Endothelial cell of umbilical vein (primary cell): ENCODE data around the gene ASPHD2. TPM values are rescaled to one million over a fixed set of nuclear protein-coding genes. Genes with fewer than 3 reads are reported as not detected.

Experiments
- BruUV-seq: library from RNA; stranded (reverse); fragments of 400-500 nt; replicated peaks from 2 replicates; lab custom pipeline; 2021; lab: Mats Ljungman, UMichigan
- CTCF ChIA-PET: fragments of 300-600, 350-600 bp; sonication (Branson Sonifier 250); formaldehyde crosslinking; loops from one replicate; lab custom pipeline; 2021; ENCODE audit warnings: antibody characterized with exemption, inconsistent platforms; lab: Charles Lee
- POLR2A ChIA-PET: fragments of 300-600, 350-600 bp; sonication (Branson Sonifier 250); formaldehyde crosslinking; loops from one replicate; lab custom pipeline; 2021; ENCODE audit warnings: antibody characterized with exemption, inconsistent platforms; lab: Charles Lee
- DNase-seq: peaks from one replicate; pipeline ENCODE4 v3.0.0-alpha.2; 2011; ENCODE audit warnings: low read depth, low spot score
- FAIRE-seq: peaks from 2 replicates; lab custom pipeline; 2011; peaks lifted over from hg19 to GRCh38; lab: Jason Lieb, UNC
- H2AFZ ChIP-seq: 2 replicates; pipeline ENCODE4 v1.6.0; 2012; ENCODE audit warnings: low read depth, low read length, control low read depth, inconsistent platforms
- H3K27ac ChIP-seq: 2 replicates; pipeline ENCODE4 v1.5.1; 2011; ENCODE audit warnings: low read depth, mild to moderate bottlenecking, control low read depth, low read length, moderate library complexity; ENCODE audit not compliant: insufficient read depth
- H3K27me3 ChIP-seq, 2 experiments: 2 replicates each; pipeline versions ENCODE4 v1.6.0 to v1.6.1; 2011; ENCODE audit warnings: low read length in 2 of 2, mixed read lengths in 1 of 2; ENCODE audit not compliant: control insufficient read depth in 2 of 2, insufficient read depth in 2 of 2
- H3K36me3 ChIP-seq, 2 experiments: 2 replicates in 1 of 2; 3 replicates in 1 of 2; pipeline ENCODE4 v1.5.1; 2011; ENCODE audit warnings: low read length in 2 of 2, mild to moderate bottlenecking in 1 of 2, moderate library complexity in 1 of 2; ENCODE audit not compliant: control insufficient read depth in 2 of 2, insufficient read depth in 2 of 2; ENCODE audit errors: extremely low read depth in 1 of 2
- H3K4me1 ChIP-seq: 3 replicates; pipeline ENCODE4 v1.5.1; 2011; ENCODE audit warnings: mild to moderate bottlenecking, low read length; ENCODE audit not compliant: control insufficient read depth, insufficient read depth; ENCODE audit errors: extremely low read depth
- H3K4me2 ChIP-seq: 2 replicates; pipeline ENCODE4 v1.6.1; 2011; ENCODE audit warnings: low read length, control low read depth, mixed read lengths; ENCODE audit not compliant: insufficient read depth
- H3K4me3 ChIP-seq, 3 experiments: fragments of 200-600 bp in 1 of 3; sonication (generic), shearing (Covaris generic) in 1 of 3; replicated peaks in 1 of 3; 2 replicates each; pipeline ENCODE4 v1.5.1; 2011 to 2016; ENCODE audit warnings: control low read depth in 3 of 3, low read length in 3 of 3, mild to moderate bottlenecking in 2 of 3, inconsistent platforms in 1 of 3, low read depth in 1 of 3, moderate library complexity in 1 of 3; ENCODE audit not compliant: insufficient read depth in 1 of 3
- H3K79me2 ChIP-seq: 2 replicates; pipeline ENCODE4 v1.6.0; 2012; ENCODE audit warnings: low read length, inconsistent platforms; ENCODE audit not compliant: control insufficient read depth, insufficient read depth
- H3K9ac ChIP-seq: replicated peaks from 2 replicates; pipeline ENCODE3; 2011; ENCODE audit warnings: low read length, control low read depth; ENCODE audit not compliant: insufficient read depth; ENCODE audit errors: extremely low read depth
- H3K9me1 ChIP-seq: replicated peaks from 3 replicates; pipeline ENCODE4 v1.6.0; 2011; ENCODE audit warnings: mild to moderate bottlenecking, low read length; ENCODE audit not compliant: control insufficient read depth, insufficient read depth; ENCODE audit errors: extremely low read depth
- H3K9me3 ChIP-seq: replicated peaks from 2 replicates; pipeline ENCODE4 v1.5.1; 2012; ENCODE audit warnings: low read length, inconsistent platforms; ENCODE audit not compliant: control insufficient read depth, insufficient read depth
- H4K20me1 ChIP-seq: replicated peaks from 2 replicates; pipeline ENCODE3; 2011; ENCODE audit warnings: mild to moderate bottlenecking, low read length; ENCODE audit not compliant: control insufficient read depth, insufficient read depth; ENCODE audit errors: extremely low read depth
- EZH2 ChIP-seq: IDR thresholded peaks from 2 replicates; pipeline ENCODE4 v1.6.1; 2012; ENCODE audit warnings: borderline replicate concordance, low read depth, mild to moderate bottlenecking, moderate library complexity, low read length, inconsistent platforms; ENCODE audit not compliant: severe bottlenecking
- FOS ChIP-seq: IDR thresholded peaks from 2 replicates; pipeline ENCODE4 v1.6.1; 2011; ENCODE audit warnings: mild to moderate bottlenecking, low read length, moderate library complexity, borderline replicate concordance; ENCODE audit not compliant: insufficient read depth
- GATA2 ChIP-seq: IDR thresholded peaks from 2 replicates; pipeline ENCODE4 v1.7.0; 2011; ENCODE audit warnings: low read depth, mild to moderate bottlenecking, moderate library complexity, mixed read lengths, low read length; ENCODE audit not compliant: insufficient read length, insufficient read depth
- JUN ChIP-seq: IDR thresholded peaks from 2 replicates; pipeline ENCODE4 v1.6.1; 2011; ENCODE audit warnings: borderline replicate concordance, low read depth; ENCODE audit not compliant: insufficient read length, insufficient read depth
- MYC ChIP-seq: IDR thresholded peaks from one replicate; pipeline ENCODE4 v1.6.1; 2011; ENCODE audit warnings: mild to moderate bottlenecking, low read depth, low read length
- POLR2A ChIP-seq: IDR thresholded peaks from 2 replicates; pipeline ENCODE4 v1.6.1; 2012; ENCODE audit warnings: low read depth, mild to moderate bottlenecking, control low read depth, low read length
- POLR2AphosphoS5 ChIP-seq: IDR thresholded peaks from 2 replicates; pipeline ENCODE4 v1.6.1; 2012; ENCODE audit warnings: low read depth, mild to moderate bottlenecking, control low read depth, low read length, moderate library complexity; ENCODE audit not compliant: insufficient read depth
- dilution Hi-C: fragments of 300-500 bp; cut with MboI; formaldehyde crosslinking; loops from one replicate; pipeline ENCODE4 v1.15.0; 2019; ENCODE audit warnings: low sequenced_read_pairs; ENCODE audit not compliant: extremely low pct_ligation_motif_present
- intact Hi-C: fragments of 100-400 bp; cut with micrococcal nuclease; formaldehyde crosslinking; loops from one replicate; pipeline ENCODE4 v1.10.0; 2022
- polyA plus RNA-seq, 4 experiments: library from polyadenylated mRNA; depleted of rRNA in 3 of 4; stranded (reverse) in 3 of 4; unstranded in 1 of 4; fragments of >200 nt; gene quantifications; 2 replicates each; pipeline versions ENCODE4 v1.2.1 to v1.2.3, GENCODE V29; 2011 to 2012; ENCODE audit warnings: missing spikeins in 1 of 4
- total RNA-seq: library from RNA; stranded (reverse); gene quantifications from 2 replicates; pipeline ENCODE4 v1.2.3, GENCODE V29; 2021
- TF ChIP-seq, protein P1 (sequence below), 2 donors: IDR thresholded peaks; 1 replicate in 1 of 2; 2 replicates in 1 of 2; pipeline ENCODE4 v1.5.1; 2011; ENCODE audit warnings: low read length in 2 of 2, mild to moderate bottlenecking in 2 of 2, moderate library complexity in 2 of 2, control low read depth in 1 of 2, inconsistent platforms in 1 of 2, low read depth in 1 of 2; ENCODE audit not compliant: insufficient read depth in 1 of 2; ENCODE audit errors: extremely low read depth in 1 of 2
- TF ChIP-seq, protein P2 (sequence below): IDR thresholded peaks from 2 replicates; pipeline ENCODE4 v1.6.1; 2011; ENCODE audit not compliant: insufficient read depth, insufficient read length

ASPHD2 gene
- total and polyA plus RNA-seq, 2 donors (not counting 3 experiments of a cell fraction or from before 2014, with no cell fraction given), result 4.8 to 5.5 TPM

DNA sequence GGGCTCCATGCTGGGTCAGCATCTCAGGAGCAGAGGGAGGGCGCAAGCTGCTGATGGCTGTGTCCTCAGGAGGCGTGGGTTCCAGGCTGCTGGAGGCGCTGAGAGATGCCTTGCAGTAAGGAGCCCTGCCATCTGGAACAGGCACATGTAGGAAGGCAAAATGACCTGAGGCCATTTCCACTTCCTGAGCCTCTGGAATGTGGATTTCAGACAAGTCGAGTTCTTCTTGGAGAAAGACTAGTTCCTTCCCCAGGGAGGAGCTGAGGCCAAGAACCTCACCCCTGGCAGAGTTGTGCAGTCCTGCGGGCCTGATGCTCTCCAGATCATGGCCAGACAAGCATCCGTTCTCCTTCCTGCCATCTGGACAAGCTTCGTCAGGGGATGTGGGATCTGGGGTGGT lies 35.3 kb downstream of the ASPHD2 start:
- Histone ChIP-seq H2AFZ (no peak overlapping the region), H3K4me3 (no peak overlapping the region), H3K27ac (peak overlapping the region; percentile 32), H3K9ac (no peak overlapping the region), H4K20me1 (no peaks in the 10 kb centered on the region), H3K36me3 (peaks cover 16 to 27% of the 10 kb centered on the region in 2 experiments), H3K9me3 (no peaks in the 10 kb centered on the region), H3K9me1 (no peaks in the 10 kb centered on the region), H3K27me3 (no peaks in the 10 kb centered on the region), H3K4me2 (no peak overlapping the region), H3K4me1 (peaks cover 13% of the 10 kb centered on the region), H3K79me2 (no peaks in the 10 kb centered on the region)
- no TSS peak for BruUV-seq
- intact Hi-C loops (loop anchor here (5.0 kb wide), 1 partner anchor 37 kb away; the partner anchor contains the start of gene ASPHD2), dilution Hi-C loops (no loop called here)
- CTCF ChIA-PET, result interaction anchor here (0.9 to 10.0 kb wide), 3 partner anchors 15 to 98 kb away, joined by 3 to 148 read pairs (median 76); no protein-coding TSS in a partner anchor
- POLR2A ChIA-PET, result interaction anchor here (0.6 kb wide), 1 partner anchor 37 kb away, joined by 5 read pairs; no protein-coding TSS in a partner anchor
- FAIRE-seq (peak; percentile 73), DNase-seq (peak; percentile 50)
- TF ChIP-seq POLR2AphosphoS5 (peak; percentile 34), EZH2 (no peak)

DNA sequence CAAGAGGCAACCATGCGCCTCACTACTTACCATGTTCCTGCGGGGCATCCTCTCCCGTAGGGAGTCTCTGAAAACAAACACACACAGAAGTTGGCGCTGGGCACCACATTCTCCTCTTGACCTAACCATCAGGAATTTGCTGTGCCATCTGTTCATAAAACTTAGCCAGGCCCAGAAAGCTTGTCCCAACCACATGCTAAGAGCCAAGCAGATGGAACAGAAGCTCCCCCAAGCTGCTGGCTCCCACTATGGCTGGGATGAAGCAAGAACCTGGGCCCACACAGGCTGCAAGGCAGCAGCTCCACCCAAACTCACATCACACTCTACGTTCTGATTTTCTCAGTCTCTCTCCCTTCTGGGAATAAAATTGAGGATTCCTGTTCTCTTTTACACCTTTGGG lies 37.1 kb downstream of the ASPHD2 start:
- intact Hi-C loops (no loop called here), dilution Hi-C loops (no loop called here)
- no peaks in the 10 kb centered on the region for H4K20me1 ChIP-seq
- TF ChIP-seq POLR2A (no peak), EZH2 (no peak), MYC (no peak), GATA2 (no peak), POLR2AphosphoS5 (no peak), FOS (no peak), JUN (no peak)
- TF ChIP-seq, protein P1, sequence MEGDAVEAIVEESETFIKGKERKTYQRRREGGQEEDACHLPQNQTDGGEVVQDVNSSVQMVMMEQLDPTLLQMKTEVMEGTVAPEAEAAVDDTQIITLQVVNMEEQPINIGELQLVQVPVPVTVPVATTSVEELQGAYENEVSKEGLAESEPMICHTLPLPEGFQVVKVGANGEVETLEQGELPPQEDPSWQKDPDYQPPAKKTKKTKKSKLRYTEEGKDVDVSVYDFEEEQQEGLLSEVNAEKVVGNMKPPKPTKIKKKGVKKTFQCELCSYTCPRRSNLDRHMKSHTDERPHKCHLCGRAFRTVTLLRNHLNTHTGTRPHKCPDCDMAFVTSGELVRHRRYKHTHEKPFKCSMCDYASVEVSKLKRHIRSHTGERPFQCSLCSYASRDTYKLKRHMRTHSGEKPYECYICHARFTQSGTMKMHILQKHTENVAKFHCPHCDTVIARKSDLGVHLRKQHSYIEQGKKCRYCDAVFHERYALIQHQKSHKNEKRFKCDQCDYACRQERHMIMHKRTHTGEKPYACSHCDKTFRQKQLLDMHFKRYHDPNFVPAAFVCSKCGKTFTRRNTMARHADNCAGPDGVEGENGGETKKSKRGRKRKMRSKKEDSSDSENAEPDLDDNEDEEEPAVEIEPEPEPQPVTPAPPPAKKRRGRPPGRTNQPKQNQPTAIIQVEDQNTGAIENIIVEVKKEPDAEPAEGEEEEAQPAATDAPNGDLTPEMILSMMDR (IDR thresholded peaks at IDR 0.05; ENCODE audit: extremely low read depth in 1 of 2, insufficient read depth in 1 of 2, low read depth in 1 of 2, low read length in 2 of 2), result no peak
- TF ChIP-seq, protein P2, sequence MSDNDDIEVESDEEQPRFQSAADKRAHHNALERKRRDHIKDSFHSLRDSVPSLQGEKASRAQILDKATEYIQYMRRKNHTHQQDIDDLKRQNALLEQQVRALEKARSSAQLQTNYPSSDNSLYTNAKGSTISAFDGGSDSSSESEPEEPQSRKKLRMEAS, result no peak
- BruUV-seq, result no TSS peak
- DNase-seq (no peak), FAIRE-seq (no peak)
- no peaks in the 10 kb centered on the region for H3K9me1 ChIP-seq
- no peaks in the 10 kb centered on the region for H3K27me3 ChIP-seq
- no peak overlapping the region for H3K4me2 ChIP-seq
- peaks cover 22 to 33% of the 10 kb centered on the region in 2 experiments for H3K36me3 ChIP-seq
- H3K27ac ChIP-seq, result no peak overlapping the region
- no peak overlapping the region for H3K4me3 ChIP-seq
- no peaks in the 10 kb centered on the region for H3K9me3 ChIP-seq
- no peak overlapping the region for H2AFZ ChIP-seq
- no peaks in the 10 kb centered on the region for H3K79me2 ChIP-seq
- H3K4me1 ChIP-seq, result peaks cover 18% of the 10 kb centered on the region
- ChIA-PET POLR2A (no interaction called here), CTCF (interaction anchor here (10.0 kb wide), 1 partner anchor 100 kb away, joined by 148 read pairs; no protein-coding TSS in a partner anchor)
- H3K9ac ChIP-seq, result no peak overlapping the region
